Suprapubic skin (tissue), 4 donors: Measurements from ENCODE around the gene HNRNPC. TPM values are rescaled to one million over a fixed set of nuclear protein-coding genes. Genes with fewer than 3 reads are reported as not detected.
"Not testable (repeated sequence)": the region's sequence is repeated elsewhere in the genome, so short reads cannot be mapped to it uniquely, and the experiment has no call there.

Experiments
- DNase-seq, 2 donors: peaks; one replicate each; pipeline ENCODE4 v3.0.0-alpha.2; 2019; ENCODE audit warnings: low spot score in 2 of 2
- H3K27ac ChIP-seq: fragments of 200-600 bp; sonication (generic); one replicate; pipeline ENCODE4 v1.5.1; 2019
- H3K27me3 ChIP-seq: fragments of 200-600 bp; sonication (generic); one replicate; pipeline ENCODE4 v1.5.1; 2019
- H3K36me3 ChIP-seq: fragments of 200-600 bp; sonication (generic); one replicate; pipeline ENCODE4 v1.5.1; 2019
- H3K4me1 ChIP-seq: fragments of 200-600 bp; sonication (generic); one replicate; pipeline ENCODE4 v1.5.1; 2019
- H3K4me3 ChIP-seq: fragments of 200-600 bp; sonication (generic); one replicate; pipeline ENCODE4 v1.5.1; 2019; ENCODE audit warnings: mild to moderate bottlenecking
- H3K9me3 ChIP-seq: fragments of 200-600 bp; sonication (generic); one replicate; pipeline ENCODE4 v1.5.1; 2019
- CTCF ChIP-seq, 2 donors: fragments of 200-600 bp in 1 of 2; fragments of 450-650 bp in 1 of 2; sonication (generic) in 1 of 2; IDR thresholded peaks; one replicate each; pipeline ENCODE4 v1.5.1; 2016 to 2019; ENCODE audit warnings: antibody characterized with exemption in 2 of 2, mild to moderate bottlenecking in 1 of 2, moderate library complexity in 1 of 2
- EP300 ChIP-seq: sonication (generic); formaldehyde crosslinking; IDR thresholded peaks from one replicate; pipeline ENCODE4 v1.6.1; 2017; ENCODE audit warnings: antibody characterized with exemption
- POLR2A ChIP-seq, 2 donors: fragments of 450-650 bp; IDR thresholded peaks; one replicate each; pipeline ENCODE4 v1.6.1; 2017; ENCODE audit warnings: antibody characterized with exemption in 2 of 2, mild to moderate bottlenecking in 2 of 2, moderate library complexity in 2 of 2
- POLR2AphosphoS5 ChIP-seq, 3 donors: sonication (generic); formaldehyde crosslinking; IDR thresholded peaks; one replicate each; pipeline ENCODE4 v1.6.1; 2017; ENCODE audit warnings: antibody characterized with exemption in 3 of 3
- WGBS: methylation state at CpG from one replicate; pipeline ENCODE4 v1.1.5; 2018; 5-methylcytosine and 5-hydroxymethylcytosine counted together
- total RNA-seq, 4 donors: library from RNA; depleted of rRNA; stranded (reverse); fragments of >200 nt; gene quantifications; one replicate each; pipeline ENCODE4 v1.1.0, GENCODE V29; 2016

The HNRNPC gene
- total RNA-seq, 4 donors from 2014 or later, result 355 to 512 (median 409) TPM

GRCh38 chr14:21257394-21257909 lies 11.8 kb downstream of the HNRNPC start:
- Histone ChIP-seq H3K4me3 (no peak overlapping the region), H3K27me3 (no peaks in the 10 kb centered on the region), H3K9me3 (no peaks in the 10 kb centered on the region), H3K4me1 (peaks cover 56% of the 10 kb centered on the region), H3K36me3 (peaks cover 60% of the 10 kb centered on the region), H3K27ac (no peak overlapping the region)
- no peak for TF ChIP-seq CTCF (IDR thresholded peaks at IDR 0.05)
- WGBS, result 28% methylated on average over 7 of the region's 7 CpGs
- DNase-seq, result no peak

- Histone ChIP-seq H3K27me3 (no peaks in the 10 kb centered on the region), H3K9me3 (no peaks in the 10 kb centered on the region), H3K27ac (no peak overlapping the region), H3K36me3 (peaks cover 58% of the 10 kb centered on the region), H3K4me3 (no peak overlapping the region), H3K4me1 (peaks cover 53% of the 10 kb centered on the region)
- 95% methylated on average over 10 of the region's 10 CpGs for WGBS
- no peak for DNase-seq
- TF ChIP-seq CTCF (IDR thresholded peaks at IDR 0.05) (no peak), POLR2A (IDR thresholded peaks at IDR 0.05) (no peak), EP300 (no peak)
These were observed 12.5 kb downstream of the HNRNPC start for GRCh38 chr14:21256539-21257393.

DNA sequence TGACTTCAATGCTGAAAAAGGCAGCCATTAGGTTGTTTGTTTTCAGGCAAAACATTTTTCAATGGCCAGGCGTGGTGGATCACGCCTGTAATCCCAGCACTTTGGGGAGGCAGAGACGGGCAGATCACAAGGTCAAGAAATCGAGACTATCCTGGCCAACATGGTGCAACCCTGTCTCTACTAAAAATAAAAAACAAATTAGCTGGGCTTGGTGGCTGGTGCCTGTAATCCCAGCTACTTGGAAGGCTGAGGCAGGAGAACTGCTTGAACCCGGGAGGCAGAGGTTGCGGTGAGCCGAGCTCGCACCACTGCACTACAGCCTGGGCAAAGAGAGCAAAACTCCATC lies 13.2 kb downstream of the HNRNPC start:
- H3K36me3 ChIP-seq, result peaks cover 55% of the 10 kb centered on the region
- not testable (repeated sequence) for H3K4me3 ChIP-seq, H3K27me3 ChIP-seq, H3K9me3 ChIP-seq, DNase-seq, H3K27ac ChIP-seq
- peaks cover 47% of the 10 kb centered on the region for H3K4me1 ChIP-seq
- 83% methylated on average over 8 of the region's 8 CpGs for WGBS

DNA sequence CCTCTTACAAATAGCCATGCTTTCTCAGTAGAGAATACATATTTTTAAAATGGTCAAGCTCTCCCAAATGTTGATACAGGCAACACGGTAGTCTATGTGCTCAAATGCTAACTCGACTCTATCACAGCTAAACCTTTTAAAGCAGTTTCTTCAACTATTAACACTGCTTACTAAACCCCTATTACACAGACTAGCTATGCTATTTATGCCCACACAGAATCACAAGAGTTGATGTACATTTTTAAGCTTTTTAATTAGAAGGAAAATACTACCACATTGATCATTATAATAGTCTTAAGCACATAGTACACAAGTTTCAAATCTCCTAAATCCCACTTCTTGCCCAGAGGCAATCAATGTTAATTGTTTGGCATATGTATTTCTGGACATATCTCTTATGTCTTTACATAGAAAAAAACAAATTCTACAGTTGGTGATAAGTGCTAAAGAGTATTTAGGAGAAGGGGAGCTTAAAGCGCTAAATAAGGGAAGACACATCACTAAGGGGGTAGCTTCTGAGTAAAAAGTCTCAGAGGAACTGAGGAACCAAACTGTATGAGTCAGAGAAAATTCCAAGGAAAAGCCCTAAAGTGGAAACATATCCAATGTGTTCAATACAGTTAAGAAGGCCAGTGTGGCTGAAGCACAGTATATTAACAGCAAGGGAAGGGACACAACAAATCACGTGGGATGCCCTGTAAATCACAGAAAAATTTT lies 13.7 kb downstream of the HNRNPC start:
- 52% methylated on average over 4 of the region's 4 CpGs for WGBS
- Histone ChIP-seq H3K4me3 (no peak overlapping the region), H3K4me1 (peaks cover 47% of the 10 kb centered on the region), H3K36me3 (peaks cover 55% of the 10 kb centered on the region), H3K27ac (no peak overlapping the region), H3K27me3 (no peaks in the 10 kb centered on the region), H3K9me3 (no peaks in the 10 kb centered on the region)
- no peak for TF ChIP-seq EP300
- TF ChIP-seq CTCF (IDR thresholded peaks at IDR 0.05), result no peak
- TF ChIP-seq POLR2A (IDR thresholded peaks at IDR 0.05), result no peak
- TF ChIP-seq POLR2AphosphoS5 (IDR thresholded peaks at IDR 0.05), result no peak
- DNase-seq, result no peak

GRCh38 chr14:21252149-21252548 lies 17.1 kb downstream of the HNRNPC start:
- TF ChIP-seq EP300 (no peak), POLR2AphosphoS5 (IDR thresholded peaks at IDR 0.05) (no peak), CTCF (IDR thresholded peaks at IDR 0.05) (no peak), POLR2A (IDR thresholded peaks at IDR 0.05) (no peak)
- peaks cover 65% of the 10 kb centered on the region for H3K36me3 ChIP-seq
- no peaks in the 10 kb centered on the region for H3K9me3 ChIP-seq
- no peak overlapping the region for H3K27ac ChIP-seq
- no peak for DNase-seq
- WGBS, result 90% methylated on average over 2 of the region's 2 CpGs
- H3K27me3 ChIP-seq, result no peaks in the 10 kb centered on the region
- no peak overlapping the region for H3K4me3 ChIP-seq
- H3K4me1 ChIP-seq, result peaks cover 28% of the 10 kb centered on the region
